Ovary (tissue), 9 donors: Measurements from ENCODE around the gene ADAR. TPM values are rescaled to one million over a fixed set of nuclear protein-coding genes. Genes with fewer than 3 reads are reported as not detected.

Experiments used
- DNase-seq, 5 donors: peaks; one replicate each; pipeline ENCODE4 v3.0.0-alpha.2; 2019 to 2020
- H3K27ac ChIP-seq, 2 donors: fragments of 200-600 bp; one replicate each; pipeline versions ENCODE4 v1.5.1 to v1.8.0; 2019 to 2022
- H3K27me3 ChIP-seq: fragments of 200-600 bp; one replicate; pipeline ENCODE4 v1.8.0; 2022
- H3K36me3 ChIP-seq: fragments of 200-600 bp; sonication (generic); one replicate; pipeline ENCODE4 v1.5.1; 2019
- H3K4me1 ChIP-seq: one replicate; pipeline ENCODE4 v1.8.1; 2013; ENCODE audit warnings: mild to moderate bottlenecking, moderate library complexity; ENCODE audit not compliant: insufficient read depth
- H3K4me3 ChIP-seq: fragments of 200-600 bp; sonication (generic); one replicate; pipeline ENCODE4 v1.5.1; 2017
- H3K9me3 ChIP-seq, 2 donors: fragments of 200-600 bp in 1 of 2; sonication (generic) in 1 of 2; one replicate each; pipeline versions ENCODE4 v1.5.1 to v1.8.1; 2013 to 2019; ENCODE audit warnings: mild to moderate bottlenecking in 1 of 2, moderate library complexity in 1 of 2
- EP300 ChIP-seq: sonication (generic); formaldehyde crosslinking; IDR thresholded peaks from one replicate; pipeline ENCODE4 v1.6.1; 2017; ENCODE audit warnings: antibody characterized with exemption
- POLR2A ChIP-seq: fragments of 450-650 bp; IDR thresholded peaks from one replicate; pipeline ENCODE4 v1.6.1; 2017; ENCODE audit warnings: antibody characterized with exemption, mild to moderate bottlenecking, moderate library complexity
- WGBS, 3 donors: extraction: QIAGEN DNeasy Blood & Tissue Kit in 1 of 3; methylation state at CpG; one replicate each; pipeline versions ENCODE4 v1.1.5 to v1.1.7; 2013 to 2017; 5-methylcytosine and 5-hydroxymethylcytosine counted together
- intact Hi-C, 4 donors: fragments of 100-400 bp; cut with DNase I; formaldehyde crosslinking; loops; one replicate each; pipeline versions ENCODE4 v1.11.0 to v1.15.1; 2022 to 2023
- polyA plus RNA-seq, 2 donors: library from polyadenylated mRNA; stranded (reverse); fragments of 200-250 nt in 1 of 2; fragments of 350-450 nt in 1 of 2; fragmentation: Illumina TruSeq in 1 of 2; extraction: RNeasy Lipid Tissue Mini Kit (QIAGEN cat#74804) in 1 of 2; gene quantifications; one replicate each; pipeline ENCODE4 v1.2.3, GENCODE V29; 2013 to 2014
- total RNA-seq, 7 donors: library from RNA; depleted of rRNA in 2 of 7; stranded (reverse); fragments of >200 nt in 2 of 7; fragmentation: NEBNext Ultra II Directional in 3 of 7; extraction: Animal tissue kit (Norgen Biotek cat#: 25700) in 3 of 7; gene quantifications; one replicate each; pipeline versions ENCODE4 v1.1.0 to v1.2.4, GENCODE V29; 2016 to 2023
- TF ChIP-seq, protein P1 (sequence below), 3 donors: fragments of 450-650 bp in 2 of 3; fragments of 200-600 bp in 1 of 3; IDR thresholded peaks; one replicate each; pipeline versions ENCODE4 v1.5.1 to v1.8.0; 2016 to 2022; ENCODE audit warnings: antibody characterized with exemption in 3 of 3, mild to moderate bottlenecking in 1 of 3
- donor health status: DM: no; HTN: no; CAD: no; lungs with moderate emphysema.
- donor health status: DM: no; HTN: no; CAD: no.
- donor health status: Bipolar disorder and iron deficiency.
- donor health status: DM: yes; HTN: yes; CAD: no.
- donor health status: DM: no; HTN: no; CAD: no.
- donor health status: DM: yes; HTN: yes; CAD: no.

The ADAR gene
- total and polyA plus RNA-seq, 9 donors = 45.0 to 184 (median 134) TPM

DNA sequence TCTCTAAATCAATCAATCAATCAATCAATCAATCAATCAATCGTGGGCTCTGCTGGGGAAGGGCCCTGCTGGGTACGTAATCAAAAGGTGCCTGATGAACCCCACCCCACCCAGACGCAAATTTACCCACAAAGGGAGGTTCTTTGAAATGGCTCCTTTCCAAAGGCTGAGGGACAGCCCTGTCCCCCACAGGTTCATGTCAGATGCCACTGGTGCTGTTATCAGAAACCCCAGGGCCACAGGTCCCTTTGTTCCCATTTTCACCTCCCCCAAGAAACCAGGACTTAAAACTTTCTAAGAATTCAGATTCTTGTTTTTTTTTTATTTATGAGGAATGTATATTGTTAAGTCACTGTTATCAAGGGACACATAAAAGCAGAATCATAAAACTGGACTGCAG is 26.2 kb downstream of the ADAR start:
- WGBS, 3 donors = 73 to 90% (median 80%) methylated on average over 3 of the region's 3 CpGs
- no peak overlapping the region for H3K4me3 ChIP-seq
- H3K36me3 ChIP-seq = no peaks in the 10 kb centered on the region
- H3K9me3 ChIP-seq = no peaks in the 10 kb centered on the region
- TF ChIP-seq POLR2A (no peak), EP300 (no peak)
- TF ChIP-seq, protein P1, sequence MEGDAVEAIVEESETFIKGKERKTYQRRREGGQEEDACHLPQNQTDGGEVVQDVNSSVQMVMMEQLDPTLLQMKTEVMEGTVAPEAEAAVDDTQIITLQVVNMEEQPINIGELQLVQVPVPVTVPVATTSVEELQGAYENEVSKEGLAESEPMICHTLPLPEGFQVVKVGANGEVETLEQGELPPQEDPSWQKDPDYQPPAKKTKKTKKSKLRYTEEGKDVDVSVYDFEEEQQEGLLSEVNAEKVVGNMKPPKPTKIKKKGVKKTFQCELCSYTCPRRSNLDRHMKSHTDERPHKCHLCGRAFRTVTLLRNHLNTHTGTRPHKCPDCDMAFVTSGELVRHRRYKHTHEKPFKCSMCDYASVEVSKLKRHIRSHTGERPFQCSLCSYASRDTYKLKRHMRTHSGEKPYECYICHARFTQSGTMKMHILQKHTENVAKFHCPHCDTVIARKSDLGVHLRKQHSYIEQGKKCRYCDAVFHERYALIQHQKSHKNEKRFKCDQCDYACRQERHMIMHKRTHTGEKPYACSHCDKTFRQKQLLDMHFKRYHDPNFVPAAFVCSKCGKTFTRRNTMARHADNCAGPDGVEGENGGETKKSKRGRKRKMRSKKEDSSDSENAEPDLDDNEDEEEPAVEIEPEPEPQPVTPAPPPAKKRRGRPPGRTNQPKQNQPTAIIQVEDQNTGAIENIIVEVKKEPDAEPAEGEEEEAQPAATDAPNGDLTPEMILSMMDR (IDR thresholded peaks at IDR 0.05) = no peak
- H3K27me3 ChIP-seq = no peaks in the 10 kb centered on the region
- no peak for DNase-seq
- peaks cover 14% of the 10 kb centered on the region for H3K4me1 ChIP-seq
- H3K27ac ChIP-seq = no peak overlapping the region
- intact Hi-C loops = no loop called here

DNA sequence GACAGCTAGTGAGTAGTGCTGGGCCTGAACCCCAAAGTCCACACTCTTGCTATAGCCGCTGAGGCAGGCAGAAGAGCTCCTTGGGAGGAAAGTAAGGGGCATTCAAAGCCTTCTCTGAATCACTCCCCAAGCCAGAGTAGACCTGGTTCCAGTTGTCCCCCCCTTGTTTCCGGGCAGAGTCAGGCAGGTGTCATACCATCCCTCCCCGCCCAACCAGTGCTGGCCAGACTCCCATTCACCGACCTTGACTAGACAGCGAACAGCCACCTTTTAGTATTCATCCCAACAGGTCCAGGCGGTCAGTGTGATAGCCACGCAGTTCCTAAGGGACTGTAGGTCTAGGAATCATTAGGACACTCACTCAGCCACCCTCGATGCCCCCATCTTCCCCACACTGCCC is 28.6 kb downstream of the ADAR start:
- TF ChIP-seq, protein P1 (IDR thresholded peaks at IDR 0.05) = no peak
- TF ChIP-seq EP300 (no peak), POLR2A (no peak)
- DNase-seq = no peak
- 51 to 66% (median 61%) methylated on average over 8 of the region's 8 CpGs for WGBS, 3 donors
- Histone ChIP-seq H3K4me1 (peaks cover 14% of the 10 kb centered on the region), H3K36me3 (no peaks in the 10 kb centered on the region), H3K27me3 (no peaks in the 10 kb centered on the region), H3K4me3 (no peak overlapping the region), H3K27ac (no peak overlapping the region), H3K9me3 (no peaks in the 10 kb centered on the region)
- intact Hi-C loops = no loop called here

DNA sequence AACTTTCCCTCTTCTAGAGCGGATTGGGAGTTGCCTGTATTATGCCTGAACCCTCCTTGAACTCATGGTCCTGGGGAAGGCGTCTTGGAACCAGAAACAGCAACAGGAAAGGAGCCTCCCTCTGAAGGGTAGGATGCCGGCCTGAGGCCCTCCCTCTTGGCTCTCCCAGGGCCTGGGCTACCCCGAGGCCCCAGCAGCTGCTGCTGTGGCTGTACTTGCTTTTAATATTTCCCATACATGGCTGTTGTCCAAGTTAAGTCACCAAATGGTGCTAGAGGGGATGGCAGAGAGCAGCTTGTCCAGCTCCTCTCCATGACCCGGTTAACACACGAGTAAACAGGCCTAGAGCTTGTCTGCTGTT is 29.9 kb downstream of the ADAR start:
- 3 to 12% (median 3%) methylated on average over 6 of the region's 6 CpGs for WGBS, 3 donors
- no peaks in the 10 kb centered on the region for H3K36me3 ChIP-seq
- H3K4me1 ChIP-seq = peaks cover 10% of the 10 kb centered on the region
- H3K4me3 ChIP-seq = no peak overlapping the region
- peak; percentile 41 to 77 (median 57) for DNase-seq
- TF ChIP-seq POLR2A = no peak
- TF ChIP-seq, protein P1 (IDR thresholded peaks at IDR 0.05) = no peak
- TF ChIP-seq EP300 = no peak
- intact Hi-C loops = no loop called here
- no peaks in the 10 kb centered on the region for H3K27me3 ChIP-seq
- H3K27ac ChIP-seq = peak overlapping the region in 1 of 2 donors; percentile 40
- H3K9me3 ChIP-seq = no peaks in the 10 kb centered on the region

DNA sequence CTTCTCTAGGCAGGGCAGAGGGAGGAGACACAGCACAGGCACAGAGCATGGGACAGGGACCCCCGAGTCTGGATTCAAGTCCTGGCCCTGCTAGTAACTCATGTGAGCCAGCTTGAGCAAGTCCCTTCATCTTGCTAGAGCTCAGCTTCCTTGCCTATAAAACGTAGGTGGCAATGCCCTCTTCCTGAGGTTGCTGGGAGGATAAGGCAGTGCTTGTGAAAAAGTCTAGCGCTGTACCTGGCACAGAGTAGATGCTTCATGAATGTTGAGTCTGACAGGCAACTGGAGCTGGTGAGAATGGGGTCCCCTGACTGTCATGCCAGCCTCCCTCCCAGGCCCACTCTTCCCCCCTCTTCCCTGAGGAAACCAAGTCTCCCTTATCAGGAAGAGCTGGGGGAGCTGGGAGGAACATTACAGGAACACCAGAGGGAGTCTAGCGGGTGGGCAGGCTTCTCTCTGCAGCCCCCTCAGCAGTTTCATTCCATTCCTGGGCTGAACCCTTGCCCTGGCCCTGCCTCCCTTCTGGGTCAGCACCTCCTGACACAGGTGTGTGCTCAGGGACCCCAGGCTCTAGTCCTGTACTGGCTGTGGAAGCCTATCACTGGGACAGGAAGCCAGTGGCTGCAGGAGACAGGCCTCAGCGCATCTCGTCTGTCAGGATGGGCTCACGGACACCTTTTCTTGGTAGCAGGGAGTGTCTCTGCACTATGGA is 30.5 kb downstream of the ADAR start:
- peak in 1 of 5 donors; percentile 33 for DNase-seq
- Histone ChIP-seq H3K27ac (peak overlapping the region in 1 of 2 donors; percentile 40), H3K27me3 (no peaks in the 10 kb centered on the region), H3K9me3 (no peaks in the 10 kb centered on the region), H3K36me3 (no peaks in the 10 kb centered on the region), H3K4me3 (no peak overlapping the region), H3K4me1 (peaks cover 10% of the 10 kb centered on the region)
- intact Hi-C loops = no loop called here
- WGBS, 3 donors = 28 to 47% (median 29%) methylated on average over 7 of the region's 7 CpGs
- TF ChIP-seq POLR2A = no peak
- TF ChIP-seq EP300 = no peak
- TF ChIP-seq, protein P1 (IDR thresholded peaks at IDR 0.05) = no peak
